VCaP (cell line): Measurements from ENCODE around the gene ATP13A3.
A peak's percentile ranks its signal among the peaks of the same experiment; 100 is the strongest.
"Not testable (repeated sequence)": the region's sequence is repeated elsewhere in the genome, so short reads cannot be mapped to it uniquely, and the experiment has no call there.

Source experiments
- H3K27ac ChIP-seq: fragments of 450-650 bp; 2 replicates; pipeline ENCODE4 v1.5.1; 2017
- TF ChIP-seq, protein P1 (sequence below): fragments of 450-650 bp; conservative IDR thresholded peaks from 2 replicates; pipeline ENCODE4 v1.5.1; 2017; ENCODE audit warnings: mild to moderate bottlenecking, moderate library complexity

ATP13A3 gene

DNA sequence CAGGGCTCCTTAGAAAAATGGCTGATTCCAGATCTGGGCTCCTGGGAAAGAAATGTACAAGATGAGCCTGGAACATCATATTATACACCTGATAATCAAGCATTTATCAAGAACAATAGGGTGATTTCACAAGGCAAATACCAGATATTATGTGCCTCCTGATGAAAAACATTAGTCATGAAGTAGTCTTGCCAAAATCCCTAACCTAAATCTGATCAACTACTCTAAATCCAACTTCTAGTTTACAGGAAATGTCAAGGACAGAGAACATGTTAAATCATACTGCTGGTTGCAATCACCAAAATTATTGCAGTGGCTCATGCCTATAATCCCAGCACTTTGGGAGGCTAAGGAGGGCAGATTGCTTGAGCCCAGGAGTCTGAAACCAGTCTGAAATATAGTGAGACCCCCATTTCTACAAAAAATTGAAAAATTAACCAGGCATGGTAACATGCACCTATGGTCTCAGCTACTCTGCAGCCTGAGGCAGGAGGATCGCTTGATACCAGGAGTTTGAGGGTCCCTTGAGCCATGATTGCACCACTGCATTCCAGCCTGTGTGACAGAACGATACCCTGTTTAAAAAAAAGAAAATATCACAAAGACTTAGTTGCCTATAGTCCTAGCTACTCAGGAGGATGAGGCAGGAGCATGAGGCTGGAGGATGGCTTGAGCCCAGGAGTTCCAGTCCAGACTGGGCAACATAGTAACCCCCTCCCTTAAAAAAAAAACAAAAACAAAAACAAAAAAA lies 34.9 kb upstream of the ATP13A3 start:
- peak overlapping the region; percentile 72 for H3K27ac ChIP-seq
- TF ChIP-seq, protein P1, sequence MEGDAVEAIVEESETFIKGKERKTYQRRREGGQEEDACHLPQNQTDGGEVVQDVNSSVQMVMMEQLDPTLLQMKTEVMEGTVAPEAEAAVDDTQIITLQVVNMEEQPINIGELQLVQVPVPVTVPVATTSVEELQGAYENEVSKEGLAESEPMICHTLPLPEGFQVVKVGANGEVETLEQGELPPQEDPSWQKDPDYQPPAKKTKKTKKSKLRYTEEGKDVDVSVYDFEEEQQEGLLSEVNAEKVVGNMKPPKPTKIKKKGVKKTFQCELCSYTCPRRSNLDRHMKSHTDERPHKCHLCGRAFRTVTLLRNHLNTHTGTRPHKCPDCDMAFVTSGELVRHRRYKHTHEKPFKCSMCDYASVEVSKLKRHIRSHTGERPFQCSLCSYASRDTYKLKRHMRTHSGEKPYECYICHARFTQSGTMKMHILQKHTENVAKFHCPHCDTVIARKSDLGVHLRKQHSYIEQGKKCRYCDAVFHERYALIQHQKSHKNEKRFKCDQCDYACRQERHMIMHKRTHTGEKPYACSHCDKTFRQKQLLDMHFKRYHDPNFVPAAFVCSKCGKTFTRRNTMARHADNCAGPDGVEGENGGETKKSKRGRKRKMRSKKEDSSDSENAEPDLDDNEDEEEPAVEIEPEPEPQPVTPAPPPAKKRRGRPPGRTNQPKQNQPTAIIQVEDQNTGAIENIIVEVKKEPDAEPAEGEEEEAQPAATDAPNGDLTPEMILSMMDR, result no peak

GRCh38 chr3:194520682-194521162 lies 33.9 kb upstream of the ATP13A3 start:
- H3K27ac ChIP-seq, result not testable (repeated sequence)

- H3K27ac ChIP-seq, result not testable (repeated sequence)
Measured at GRCh38 chr3:194520201-194520600, 33.4 kb upstream of the ATP13A3 start.

GRCh38 chr3:194518652-194519051 lies 31.9 kb upstream of the ATP13A3 start:
- H3K27ac ChIP-seq, result no peak overlapping the region
- TF ChIP-seq, protein P1, result no peak

DNA sequence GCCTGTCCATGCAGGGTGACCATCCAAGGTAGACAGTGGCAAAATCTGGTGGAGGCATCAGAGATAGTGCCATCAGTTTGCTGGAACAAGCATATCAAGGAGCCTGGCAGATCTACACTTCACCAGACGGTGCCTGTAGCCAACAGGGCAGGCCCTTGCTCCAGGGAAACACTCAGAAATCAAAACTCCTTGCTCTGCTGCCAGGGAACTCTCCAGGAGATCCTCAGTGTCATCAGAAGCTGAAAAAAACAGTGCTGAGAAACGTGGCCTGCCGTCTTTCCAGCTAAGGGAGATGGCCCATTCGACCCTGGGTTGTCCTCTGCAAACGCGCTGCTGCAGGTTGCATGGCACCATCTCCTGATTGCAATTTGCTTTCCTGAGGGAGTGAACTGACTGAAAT lies 30.5 kb upstream of the ATP13A3 start:
- peak overlapping the region; percentile 16; the same call in 1 of the 2 replicates for H3K27ac ChIP-seq
- TF ChIP-seq, protein P1, result no peak

DNA sequence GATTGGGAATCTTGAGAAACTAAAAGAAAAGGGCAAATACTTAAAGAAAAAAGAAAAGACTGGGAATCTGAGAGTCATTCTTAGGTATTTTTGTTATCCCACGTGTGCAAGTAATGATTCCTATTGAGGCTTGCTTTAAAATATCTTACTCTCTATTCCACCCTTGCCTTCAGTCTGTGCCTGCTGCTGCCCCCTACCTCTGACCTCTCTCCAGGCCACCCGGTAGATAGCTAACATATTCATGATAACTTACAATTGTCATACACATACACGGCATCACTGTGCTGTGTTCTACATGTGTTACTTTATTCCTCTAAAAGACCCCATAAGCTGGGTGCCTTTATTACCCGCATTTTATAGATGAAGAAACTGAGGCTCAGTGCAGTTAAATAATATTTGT lies 27.8 kb upstream of the ATP13A3 start:
- no peak overlapping the region for H3K27ac ChIP-seq
- TF ChIP-seq, protein P1, result no peak

DNA sequence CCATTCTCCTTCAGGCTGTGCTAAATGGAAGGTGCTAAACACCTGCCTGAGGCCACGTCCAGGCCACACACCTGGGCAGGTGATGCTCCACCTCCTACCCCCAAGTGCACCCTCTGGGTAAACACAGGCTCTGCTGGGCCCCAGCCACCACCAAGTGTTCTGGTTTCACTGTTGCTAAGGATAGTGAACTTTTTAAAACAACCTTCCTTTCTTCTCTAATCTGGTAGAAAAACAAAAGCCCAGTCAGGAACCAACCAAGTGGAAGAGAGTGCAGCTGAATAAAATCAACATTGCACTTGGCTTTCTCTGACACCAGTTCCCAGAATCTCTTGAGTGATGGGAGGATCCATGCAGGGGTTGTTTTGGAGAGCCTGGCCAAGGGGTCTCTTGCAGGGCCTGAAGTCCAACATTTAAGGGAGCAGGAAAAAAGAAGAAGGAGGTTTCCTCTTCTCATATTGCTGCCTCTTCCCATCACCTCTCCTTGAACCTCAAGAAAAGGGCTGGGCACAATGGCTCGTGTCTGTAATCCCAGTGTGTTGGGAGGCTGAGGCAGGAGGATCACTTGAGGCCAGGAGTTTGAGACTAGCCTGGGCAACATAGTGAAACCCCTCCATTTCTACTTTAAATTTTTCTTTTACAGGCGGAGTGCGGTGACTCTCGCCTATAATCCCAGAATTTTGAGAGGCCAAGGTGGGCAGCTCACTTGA lies 26.2 kb upstream of the ATP13A3 start:
- H3K27ac ChIP-seq, result 0 out of 2 replicates have a peak overlapping the region, but pooled peaks have one; percentile 15
- TF ChIP-seq, protein P1, result no peak

DNA sequence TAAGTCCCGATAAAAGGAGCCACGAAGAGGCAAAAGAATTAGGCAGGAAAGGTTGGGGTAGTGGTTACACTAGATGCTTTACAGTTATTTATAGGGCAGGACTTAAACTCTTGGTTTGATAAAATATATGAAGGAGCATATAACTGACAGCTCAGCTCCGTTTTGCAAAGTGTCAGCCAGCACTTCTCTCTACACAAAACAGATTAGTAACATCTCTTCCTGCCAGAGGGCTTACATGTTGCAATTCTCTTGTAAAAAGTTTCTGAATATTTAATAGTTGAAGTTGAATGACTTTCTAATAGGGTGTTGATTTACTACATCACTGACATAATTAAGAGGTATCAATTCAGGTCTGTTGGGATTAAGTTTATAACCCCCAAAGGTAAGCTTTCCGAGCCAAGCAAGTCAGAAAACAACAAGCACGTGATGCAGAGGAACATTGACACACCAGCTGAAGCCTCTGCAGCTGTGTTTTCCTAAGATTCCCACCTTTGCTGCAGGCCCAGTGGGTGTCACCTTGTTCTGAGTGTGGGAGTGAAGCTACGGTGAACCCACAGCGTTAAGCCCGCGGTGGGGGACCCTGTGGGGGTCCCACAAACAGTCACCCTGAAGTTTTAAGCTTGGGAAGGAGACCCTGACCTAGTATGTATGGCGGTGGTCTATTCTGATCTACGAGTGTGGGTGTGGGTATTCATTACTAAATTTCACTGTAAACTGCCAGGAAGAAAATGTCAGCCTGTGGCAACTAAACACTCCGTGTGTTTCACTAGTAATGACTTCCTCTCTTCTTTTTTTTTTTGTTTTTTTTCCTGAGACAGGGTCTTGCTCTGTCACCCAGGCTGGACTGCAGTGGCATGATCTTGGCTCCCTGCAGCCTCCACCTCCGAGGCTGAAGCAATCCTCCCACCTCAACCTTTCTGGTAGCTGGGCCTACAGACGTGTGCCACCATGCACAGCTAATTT lies 22.0 kb upstream of the ATP13A3 start:
- TF ChIP-seq, protein P1, result no peak
- no peak overlapping the region for H3K27ac ChIP-seq
